NB4 (cell line): Measurements from ENCODE around the gene SKAP2.

Experiments
- DNase-seq: peaks from one replicate; pipeline ENCODE4 v3.0.0; 2010; ENCODE audit warnings: low read depth
- H3K4me3 ChIP-seq: one replicate; pipeline ENCODE4 v1.5.1; 2011; ENCODE audit warnings: mild to moderate bottlenecking, low read depth, low read length, moderate library complexity
- MYC ChIP-seq: IDR thresholded peaks from 2 replicates; pipeline ENCODE4 v1.6.1; 2011; ENCODE audit warnings: low read depth, low read length
- POLR2A ChIP-seq: IDR thresholded peaks from 2 replicates; pipeline ENCODE4 v1.6.1; 2011; ENCODE audit warnings: mild to moderate bottlenecking; ENCODE audit not compliant: insufficient read length; ENCODE audit errors: extremely low read depth
- TF ChIP-seq, protein P1 (sequence below): IDR thresholded peaks from one replicate; pipeline ENCODE4 v1.5.1; 2012; ENCODE audit warnings: low read depth, low read length
- TF ChIP-seq, protein P2 (sequence below): IDR thresholded peaks from 2 replicates; pipeline ENCODE4 v1.6.1; 2011; ENCODE audit warnings: low read depth, low read length

Gene SKAP2

DNA sequence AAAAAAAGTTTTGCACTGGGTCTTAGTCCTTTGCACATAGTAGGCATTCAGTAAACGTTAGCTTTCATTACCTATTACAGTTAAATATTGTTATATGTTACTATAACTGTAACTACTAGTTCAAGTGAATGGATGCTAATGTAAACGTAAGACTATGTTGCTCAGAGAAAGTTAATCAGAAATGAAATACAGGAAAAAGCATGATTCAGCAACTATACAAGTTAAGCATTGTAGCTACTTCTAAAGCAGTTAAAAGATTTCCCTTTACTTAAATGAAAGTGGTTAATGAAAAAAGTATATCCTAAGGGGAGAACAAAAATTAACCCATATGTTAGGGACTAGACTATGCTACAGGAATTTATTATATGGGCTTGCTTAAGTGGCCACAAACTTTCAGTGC, 121.2 kb downstream of the SKAP2 start:
- DNase-seq: no peak
- TF ChIP-seq, protein P1, sequence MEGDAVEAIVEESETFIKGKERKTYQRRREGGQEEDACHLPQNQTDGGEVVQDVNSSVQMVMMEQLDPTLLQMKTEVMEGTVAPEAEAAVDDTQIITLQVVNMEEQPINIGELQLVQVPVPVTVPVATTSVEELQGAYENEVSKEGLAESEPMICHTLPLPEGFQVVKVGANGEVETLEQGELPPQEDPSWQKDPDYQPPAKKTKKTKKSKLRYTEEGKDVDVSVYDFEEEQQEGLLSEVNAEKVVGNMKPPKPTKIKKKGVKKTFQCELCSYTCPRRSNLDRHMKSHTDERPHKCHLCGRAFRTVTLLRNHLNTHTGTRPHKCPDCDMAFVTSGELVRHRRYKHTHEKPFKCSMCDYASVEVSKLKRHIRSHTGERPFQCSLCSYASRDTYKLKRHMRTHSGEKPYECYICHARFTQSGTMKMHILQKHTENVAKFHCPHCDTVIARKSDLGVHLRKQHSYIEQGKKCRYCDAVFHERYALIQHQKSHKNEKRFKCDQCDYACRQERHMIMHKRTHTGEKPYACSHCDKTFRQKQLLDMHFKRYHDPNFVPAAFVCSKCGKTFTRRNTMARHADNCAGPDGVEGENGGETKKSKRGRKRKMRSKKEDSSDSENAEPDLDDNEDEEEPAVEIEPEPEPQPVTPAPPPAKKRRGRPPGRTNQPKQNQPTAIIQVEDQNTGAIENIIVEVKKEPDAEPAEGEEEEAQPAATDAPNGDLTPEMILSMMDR: no peak
- TF ChIP-seq POLR2A: no peak
- TF ChIP-seq, protein P2, sequence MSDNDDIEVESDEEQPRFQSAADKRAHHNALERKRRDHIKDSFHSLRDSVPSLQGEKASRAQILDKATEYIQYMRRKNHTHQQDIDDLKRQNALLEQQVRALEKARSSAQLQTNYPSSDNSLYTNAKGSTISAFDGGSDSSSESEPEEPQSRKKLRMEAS: no peak
- no peak for TF ChIP-seq MYC
- no peak overlapping the region for H3K4me3 ChIP-seq

DNA sequence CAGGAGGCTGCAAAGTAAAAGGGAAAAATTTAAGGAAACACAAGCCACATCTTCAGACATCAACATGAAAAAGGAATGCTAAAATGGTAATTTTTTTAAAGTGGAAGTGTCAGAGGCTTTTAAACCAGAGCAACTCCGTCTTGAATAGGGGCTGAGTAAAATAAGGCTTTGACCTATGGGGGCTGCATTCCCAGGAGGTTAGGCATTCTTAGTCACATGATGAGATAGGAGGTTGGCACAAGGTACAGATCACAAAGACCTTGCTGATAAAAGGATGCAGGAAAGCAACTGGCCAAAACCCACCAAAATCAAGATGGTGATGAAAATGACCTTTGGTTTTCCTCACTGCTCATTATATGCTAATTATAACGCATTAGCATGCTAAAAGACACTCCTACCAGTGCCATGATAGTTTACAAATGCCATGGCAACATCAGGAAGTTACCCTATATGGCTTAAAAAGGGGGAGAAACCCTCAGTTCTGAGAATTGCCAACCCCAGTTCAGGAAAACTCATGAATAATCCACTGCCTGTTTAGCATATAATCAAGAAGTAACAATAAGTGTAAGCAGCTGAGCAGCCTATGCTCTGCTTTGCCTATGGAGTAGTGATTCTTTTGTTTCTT, 128.3 kb downstream of the SKAP2 start:
- DNase-seq: no peak
- TF ChIP-seq POLR2A: no peak
- TF ChIP-seq, protein P1: no peak
- no peak for TF ChIP-seq MYC
- TF ChIP-seq, protein P2: no peak
- no peak overlapping the region for H3K4me3 ChIP-seq

DNA sequence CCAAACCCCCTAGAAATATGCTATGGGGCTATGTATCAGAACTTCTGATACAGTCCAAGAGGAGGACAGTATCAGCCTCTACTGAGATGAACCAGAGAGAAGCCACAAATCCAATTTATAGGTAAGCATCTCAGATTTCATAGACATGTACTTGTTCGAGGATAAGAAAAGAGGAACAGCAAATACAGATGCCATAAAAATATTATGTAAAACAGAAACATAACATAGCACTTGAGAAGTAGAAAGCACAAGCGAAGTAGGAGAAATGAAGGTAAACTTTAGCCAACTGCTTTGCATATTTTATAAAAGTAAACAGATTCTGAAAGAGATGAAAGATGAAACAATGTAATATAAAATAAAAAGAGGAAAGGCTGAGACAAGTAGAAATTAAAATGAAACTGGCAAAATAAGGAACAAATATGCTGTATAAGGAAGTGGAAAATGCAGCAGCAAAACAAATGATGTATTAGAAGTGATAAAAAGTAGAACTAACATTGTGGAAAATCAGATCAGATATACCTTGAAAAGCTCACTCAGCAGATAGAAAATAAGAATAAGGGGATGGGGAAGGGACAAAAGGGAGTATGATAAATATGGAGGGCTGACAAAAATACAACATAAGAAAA, 135.1 kb downstream of the SKAP2 start:
- H3K4me3 ChIP-seq: no peak overlapping the region
- no peak for DNase-seq
- TF ChIP-seq POLR2A (no peak), MYC (no peak)
- TF ChIP-seq, protein P2: no peak
- TF ChIP-seq, protein P1: no peak

DNA sequence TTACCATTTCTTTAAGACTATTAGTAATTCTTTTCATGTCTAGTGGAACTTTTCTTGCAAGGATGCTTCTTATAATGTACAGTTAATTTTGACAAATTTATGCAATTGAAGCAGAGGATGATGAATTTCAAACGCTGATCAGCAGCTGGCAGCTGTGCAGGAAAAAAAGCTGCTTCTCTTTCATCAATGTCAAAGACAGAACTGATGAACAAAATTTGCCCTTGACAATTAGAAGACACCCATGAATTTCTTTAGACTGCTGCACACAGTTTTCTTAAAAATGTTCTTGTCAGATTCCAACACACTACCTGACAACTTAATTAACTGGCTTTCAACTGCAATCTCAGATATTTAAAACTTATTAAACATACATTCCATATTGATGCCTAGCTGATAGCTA, 138.3 kb downstream of the SKAP2 start:
- DNase-seq: no peak
- TF ChIP-seq POLR2A (no peak), MYC (no peak)
- TF ChIP-seq, protein P1: no peak
- TF ChIP-seq, protein P2: no peak
- H3K4me3 ChIP-seq: no peak overlapping the region

DNA sequence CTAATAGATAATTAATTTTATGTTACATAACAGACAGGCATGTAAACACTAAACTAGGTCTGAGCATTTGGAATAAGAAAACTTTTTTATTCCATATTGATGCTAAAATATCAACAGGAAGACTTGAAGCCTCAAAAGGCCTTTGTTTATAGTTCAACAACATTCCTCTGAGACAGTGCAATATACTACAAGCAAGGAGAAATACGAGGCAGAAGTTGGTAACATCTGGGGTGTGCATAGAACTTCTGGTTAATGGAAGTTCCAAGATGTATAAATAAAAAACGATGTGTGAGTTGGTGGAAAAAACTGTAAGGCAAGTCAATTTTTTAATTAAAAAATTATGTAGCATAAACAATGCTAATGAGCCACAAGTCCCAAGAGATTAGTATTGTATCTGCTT, 139.6 kb downstream of the SKAP2 start:
- no peak overlapping the region for H3K4me3 ChIP-seq
- TF ChIP-seq POLR2A (no peak), MYC (no peak)
- TF ChIP-seq, protein P1: no peak
- TF ChIP-seq, protein P2: no peak
- no peak for DNase-seq
